ENCODE results near the gene DENND11.

The DENND11 gene

GRCh38 chr7:141676618-141677017, 25.3 kb downstream of the DENND11 start:
- DNase-seq, result no peak

GRCh38 chr7:141675436-141676215, 26.3 kb downstream of the DENND11 start:
- no peak for DNase-seq

GRCh38 chr7:141674702-141675101, 27.3 kb downstream of the DENND11 start:
- DNase-seq, result no peak

- DNase-seq, result no peak
These were observed 27.7 kb downstream of the DENND11 start for GRCh38 chr7:141674171-141674671.

GRCh38 chr7:141673346-141673745, 28.6 kb downstream of the DENND11 start:
- no peak for DNase-seq

- no peak for DNase-seq
These were observed 30.1 kb downstream of the DENND11 start for GRCh38 chr7:141671705-141672496.

- no peak for DNase-seq
These were observed 33.1 kb downstream of the DENND11 start for GRCh38 chr7:141668853-141669252.

GRCh38 chr7:141666071-141666470, 35.9 kb downstream of the DENND11 start:
- no peak for DNase-seq

- DNase-seq, result no peak
These were observed 36.5 kb downstream of the DENND11 start for GRCh38 chr7:141665208-141666035.

- no peak for DNase-seq
These were observed 37.5 kb downstream of the DENND11 start for GRCh38 chr7:141664450-141664849.

- DNase-seq, result no peak
These were observed 38.7 kb downstream of the DENND11 start for GRCh38 chr7:141663081-141663849.

GRCh38 chr7:141660259-141660658, 41.7 kb downstream of the DENND11 start:
- DNase-seq, result no peak

GRCh38 chr7:141659501-141659900, 42.5 kb downstream of the DENND11 start:
- DNase-seq, result no peak

- peak; percentile 58 for DNase-seq
These were observed 47.4 kb downstream of the DENND11 start for GRCh38 chr7:141654551-141654950.

GRCh38 chr7:141652691-141653090, 49.3 kb downstream of the DENND11 start:
- no peak for DNase-seq

All from activated CD4-positive, alpha-beta T cell treated with anti-CD3 and anti-CD28 coated beads, Interleukin-2, amount 50 U/mL, for 1 hour (primary cell).